MCF 10A (cell line): ENCODE results near the gene SBF2. TPM values are rescaled to one million over a fixed set of nuclear protein-coding genes. Genes with fewer than 3 reads are reported as not detected.
"Not testable (repeated sequence)": the region's sequence is repeated elsewhere in the genome, so short reads cannot be mapped to it uniquely, and the experiment has no call there.

ENCODE experiments used
- BruUV-seq: library from RNA; stranded (reverse); fragments of 400-500 nt; replicated peaks from 2 replicates; lab custom pipeline; 2021; lab: Mats Ljungman, UMichigan
- CTCF ChIA-PET: fragments of 300-600 bp; sonication (Branson Sonifier 250); formaldehyde crosslinking; extraction: SDS; loops from one replicate; lab custom pipeline; 2021; ENCODE audit warnings: antibody characterized with exemption, inconsistent platforms; lab: Yijun Ruan, JAX
- POLR2A ChIA-PET: fragments of 300-600, 350-650 bp; sonication (Branson Sonifier 250); formaldehyde crosslinking; extraction: SDS; loops from one replicate; lab custom pipeline; 2020; ENCODE audit warnings: antibody characterized with exemption, inconsistent platforms; lab: Yijun Ruan, JAX
- DNase-seq: peaks from one replicate; pipeline ENCODE4 v3.0.0-alpha.2; 2018; ENCODE audit not compliant: unreplicated experiment
- H3K27ac Mint-ChIP-seq: one replicate; pipeline ENCODE4 v1.8.0; 2022; ENCODE audit warnings: mild to moderate bottlenecking, low read depth, mixed read lengths; ENCODE audit not compliant: unreplicated experiment
- H3K27me3 Mint-ChIP-seq: one replicate; pipeline ENCODE4 v1.8.0; 2022; ENCODE audit warnings: mixed read lengths; ENCODE audit not compliant: insufficient read depth, unreplicated experiment
- H3K36me3 Mint-ChIP-seq: one replicate; pipeline ENCODE4 v1.8.0; 2022; ENCODE audit warnings: mild to moderate bottlenecking, moderate library complexity, mixed read lengths; ENCODE audit not compliant: insufficient read depth, unreplicated experiment
- H3K4me1 Mint-ChIP-seq: one replicate; pipeline ENCODE4 v1.8.0; 2022; ENCODE audit warnings: mixed read lengths; ENCODE audit not compliant: insufficient read depth, unreplicated experiment
- H3K4me3 Mint-ChIP-seq: one replicate; pipeline ENCODE4 v1.8.0; 2022; ENCODE audit warnings: mild to moderate bottlenecking, moderate library complexity, mixed read lengths; ENCODE audit not compliant: unreplicated experiment
- H3K9me3 Mint-ChIP-seq: one replicate; pipeline ENCODE4 v1.8.0; 2022; ENCODE audit warnings: mixed read lengths; ENCODE audit not compliant: unreplicated experiment
- intact Hi-C: fragments of 100-400 bp; cut with micrococcal nuclease; formaldehyde crosslinking; loops from 2 replicates; pipeline ENCODE4 v1.14.1; 2022
- total RNA-seq: library from RNA; stranded (reverse); gene quantifications from 2 replicates; pipeline ENCODE4 v1.2.3, GENCODE V29; 2022
- TF ChIP-seq, protein P1 (sequence below): fragments of 200-600 bp; IDR thresholded peaks from one replicate; pipeline ENCODE4 v1.8.0; 2022; ENCODE audit warnings: antibody characterized with exemption, mild to moderate bottlenecking; ENCODE audit not compliant: unreplicated experiment

SBF2 gene
- total RNA-seq, 1 experiment from 2014 or later, result 28.3 TPM

- H3K27me3 Mint-ChIP-seq, result no peaks in the 10 kb centered on the region
- intact Hi-C loops, result no loop called here
- TF ChIP-seq, protein P1, sequence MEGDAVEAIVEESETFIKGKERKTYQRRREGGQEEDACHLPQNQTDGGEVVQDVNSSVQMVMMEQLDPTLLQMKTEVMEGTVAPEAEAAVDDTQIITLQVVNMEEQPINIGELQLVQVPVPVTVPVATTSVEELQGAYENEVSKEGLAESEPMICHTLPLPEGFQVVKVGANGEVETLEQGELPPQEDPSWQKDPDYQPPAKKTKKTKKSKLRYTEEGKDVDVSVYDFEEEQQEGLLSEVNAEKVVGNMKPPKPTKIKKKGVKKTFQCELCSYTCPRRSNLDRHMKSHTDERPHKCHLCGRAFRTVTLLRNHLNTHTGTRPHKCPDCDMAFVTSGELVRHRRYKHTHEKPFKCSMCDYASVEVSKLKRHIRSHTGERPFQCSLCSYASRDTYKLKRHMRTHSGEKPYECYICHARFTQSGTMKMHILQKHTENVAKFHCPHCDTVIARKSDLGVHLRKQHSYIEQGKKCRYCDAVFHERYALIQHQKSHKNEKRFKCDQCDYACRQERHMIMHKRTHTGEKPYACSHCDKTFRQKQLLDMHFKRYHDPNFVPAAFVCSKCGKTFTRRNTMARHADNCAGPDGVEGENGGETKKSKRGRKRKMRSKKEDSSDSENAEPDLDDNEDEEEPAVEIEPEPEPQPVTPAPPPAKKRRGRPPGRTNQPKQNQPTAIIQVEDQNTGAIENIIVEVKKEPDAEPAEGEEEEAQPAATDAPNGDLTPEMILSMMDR, result no peak
- no peaks in the 10 kb centered on the region for H3K4me1 Mint-ChIP-seq
- ChIA-PET CTCF (no interaction called here), POLR2A (interaction anchor here (0.6 to 5.6 kb wide), 2 partner anchors 41 to 132 kb away, joined by 3 to 35 read pairs; no protein-coding TSS in a partner anchor)
- DNase-seq, result no peak
- no TSS peak for BruUV-seq
- H3K4me3 Mint-ChIP-seq, result no peak overlapping the region
- H3K9me3 Mint-ChIP-seq, result no peaks in the 10 kb centered on the region
- peaks cover 28% of the 10 kb centered on the region for H3K36me3 Mint-ChIP-seq
- no peak overlapping the region for H3K27ac Mint-ChIP-seq
Measured at GRCh38 chr11:9745411-9746211, 548.4 kb downstream of the SBF2 start.

- BruUV-seq, H3K27ac Mint-ChIP-seq, H3K4me1 Mint-ChIP-seq, DNase-seq, POLR2A ChIA-PET, H3K9me3 Mint-ChIP-seq, intact Hi-C loops, H3K4me3 Mint-ChIP-seq, H3K27me3 Mint-ChIP-seq: not testable (repeated sequence)
- H3K36me3 Mint-ChIP-seq, result peaks cover 43% of the 10 kb centered on the region
- CTCF ChIA-PET, result interaction anchor here (0.6 to 0.7 kb wide), 3 partner anchors 21 to 1123 kb away, joined by 3 to 6 read pairs (median 3); no protein-coding TSS in a partner anchor
Measured at GRCh38 chr11:9743512-9743911, 550.5 kb downstream of the SBF2 start.

GRCh38 chr11:9741260-9741659 lies 552.8 kb downstream of the SBF2 start:
- no TSS peak for BruUV-seq
- POLR2A ChIA-PET, result no interaction called here
- CTCF ChIA-PET, result no interaction called here

GRCh38 chr11:9740202-9740883 lies 553.7 kb downstream of the SBF2 start:
- Mint-ChIP-seq H3K36me3 (peaks cover 32% of the 10 kb centered on the region), H3K4me3 (no peak overlapping the region), H3K4me1 (no peaks in the 10 kb centered on the region), H3K9me3 (no peaks in the 10 kb centered on the region), H3K27me3 (no peaks in the 10 kb centered on the region), H3K27ac (no peak overlapping the region)
- BruUV-seq, result no TSS peak
- ChIA-PET CTCF (interaction anchor here (0.9 kb wide), 1 partner anchor 9 kb away, joined by 3 read pairs; no protein-coding TSS in a partner anchor), POLR2A (interaction anchor here (0.7 kb wide), 1 partner anchor 10 kb away, joined by 3 read pairs; no protein-coding TSS in a partner anchor)
- TF ChIP-seq, protein P1, result no peak
- DNase-seq, result no peak
- intact Hi-C loops, result no loop called here

More at GRCh38 chr11:9741260-9741659, 552.8 kb downstream of the SBF2 start:
- intact Hi-C loops, result no loop called here
- H3K9me3 Mint-ChIP-seq, result no peaks in the 10 kb centered on the region
- no peak overlapping the region for H3K27ac Mint-ChIP-seq
- no peaks in the 10 kb centered on the region for H3K4me1 Mint-ChIP-seq
- H3K27me3 Mint-ChIP-seq, result no peaks in the 10 kb centered on the region
- peaks cover 35% of the 10 kb centered on the region for H3K36me3 Mint-ChIP-seq
- no peak overlapping the region for H3K4me3 Mint-ChIP-seq
- DNase-seq, result no peak
- TF ChIP-seq, protein P1, result no peak
